ENCODE measurements around the gene EIF1AD.
"Not testable (repeated sequence)": the region's sequence is repeated elsewhere in the genome, so short reads cannot be mapped to it uniquely, and the experiment has no call there.

Gene EIF1AD

DNA sequence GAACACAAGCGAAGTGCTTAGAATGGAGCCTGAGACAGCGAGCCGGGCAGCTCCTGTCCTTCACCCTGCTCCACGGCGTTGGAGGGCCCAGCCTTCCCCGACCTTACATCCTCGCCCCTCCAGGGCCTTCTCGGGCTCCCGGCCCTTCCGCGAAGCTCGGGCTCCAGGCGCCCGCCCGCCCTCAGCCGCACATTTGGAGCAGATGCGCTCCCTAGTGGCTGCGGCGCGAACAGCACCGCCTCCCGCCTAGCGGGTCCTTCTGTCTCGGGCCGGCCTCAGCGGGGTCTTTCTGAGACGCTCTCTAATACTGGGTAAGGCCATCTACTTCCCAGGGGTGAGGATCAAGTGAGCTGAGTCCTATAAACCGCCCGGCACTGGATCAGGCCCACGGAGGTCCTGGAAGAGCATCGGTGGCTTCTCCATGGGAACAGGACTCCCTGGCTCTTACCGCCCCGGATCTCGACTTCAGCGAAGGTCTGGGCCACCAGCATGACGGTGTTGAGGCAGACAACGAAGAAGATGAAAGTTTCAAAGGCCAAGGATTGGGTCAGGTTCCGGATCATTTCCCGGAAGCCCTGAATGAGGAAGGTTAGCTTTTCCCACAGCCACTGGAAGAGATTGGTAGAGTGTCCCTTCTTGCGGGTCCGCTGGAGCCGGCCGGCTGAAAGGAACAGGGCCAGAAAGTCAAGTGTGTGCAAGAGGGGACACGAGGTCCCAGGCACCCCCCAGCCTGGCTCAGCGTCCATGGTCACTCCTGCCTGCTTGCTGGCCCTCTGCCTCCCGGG is 20.6 kb upstream of the EIF1AD start:
- DNase-seq (ENCODE audit: low read depth, low spot score): no peak

DNA sequence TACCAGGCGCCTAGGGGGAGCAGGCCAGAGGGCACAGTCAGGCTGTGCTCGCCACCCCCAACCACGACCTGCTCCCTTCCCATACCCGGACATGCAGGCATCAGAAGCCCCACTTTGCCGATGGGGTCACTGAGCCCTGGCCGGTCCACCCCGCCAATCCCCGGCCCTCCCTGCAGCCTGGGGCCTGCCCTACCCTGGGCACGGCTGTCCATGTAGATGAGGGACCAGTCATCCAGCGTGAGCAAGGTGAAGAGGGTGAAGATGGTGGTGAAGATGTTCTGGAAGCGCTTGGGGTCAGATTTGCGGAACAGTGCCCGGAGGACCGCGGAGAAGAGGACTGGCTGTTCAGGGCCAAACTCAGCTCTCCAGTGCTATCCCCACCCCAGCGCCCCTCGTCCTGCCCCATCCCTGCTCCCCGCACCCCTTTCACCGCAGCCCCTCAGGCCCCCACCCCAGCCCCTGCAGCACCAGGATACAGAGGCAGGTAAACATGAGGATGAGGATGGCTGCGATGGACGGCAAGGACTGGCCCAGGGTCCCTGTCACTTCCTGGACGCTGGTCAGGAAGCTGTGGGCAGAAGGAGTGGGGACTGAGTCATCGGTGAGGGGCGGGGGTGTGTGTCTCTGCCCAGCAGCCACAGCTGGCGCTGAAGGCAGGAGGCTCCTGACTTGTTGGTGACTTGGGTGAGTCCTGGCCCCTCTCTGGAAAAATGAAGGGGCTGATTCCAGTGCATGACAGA is 18.8 kb upstream of the EIF1AD start:
- DNase-seq (ENCODE audit: low read depth, low spot score): no peak

GRCh38 chr11:66020212-66020611 is 18.3 kb upstream of the EIF1AD start:
- no peak for DNase-seq (ENCODE audit: low read depth, low spot score)

- no peak for DNase-seq (ENCODE audit: low read depth, low spot score)
Observed at GRCh38 chr11:66017321-66017720, 15.4 kb upstream of the EIF1AD start.

DNA sequence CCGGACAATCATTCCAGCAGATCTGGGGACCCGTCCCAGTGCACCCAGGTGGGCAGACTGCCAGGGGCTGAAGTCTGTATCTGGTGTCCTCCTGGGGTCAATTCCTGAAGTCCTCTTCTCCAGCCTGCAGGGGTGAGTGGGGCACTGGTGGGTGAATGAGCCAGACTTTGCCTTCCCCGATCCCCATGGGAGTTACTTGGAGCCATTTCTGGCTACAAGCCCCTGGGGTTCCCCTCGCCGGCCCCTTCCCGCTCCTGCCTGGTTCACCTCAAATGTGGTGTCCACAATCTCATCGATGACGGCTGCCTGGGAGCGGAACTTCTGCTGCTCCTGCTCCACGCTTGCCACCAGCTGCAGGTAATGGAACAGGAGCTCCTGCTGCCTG is 14.8 kb upstream of the EIF1AD start:
- DNase-seq (ENCODE audit: low read depth, low spot score): no peak

DNA sequence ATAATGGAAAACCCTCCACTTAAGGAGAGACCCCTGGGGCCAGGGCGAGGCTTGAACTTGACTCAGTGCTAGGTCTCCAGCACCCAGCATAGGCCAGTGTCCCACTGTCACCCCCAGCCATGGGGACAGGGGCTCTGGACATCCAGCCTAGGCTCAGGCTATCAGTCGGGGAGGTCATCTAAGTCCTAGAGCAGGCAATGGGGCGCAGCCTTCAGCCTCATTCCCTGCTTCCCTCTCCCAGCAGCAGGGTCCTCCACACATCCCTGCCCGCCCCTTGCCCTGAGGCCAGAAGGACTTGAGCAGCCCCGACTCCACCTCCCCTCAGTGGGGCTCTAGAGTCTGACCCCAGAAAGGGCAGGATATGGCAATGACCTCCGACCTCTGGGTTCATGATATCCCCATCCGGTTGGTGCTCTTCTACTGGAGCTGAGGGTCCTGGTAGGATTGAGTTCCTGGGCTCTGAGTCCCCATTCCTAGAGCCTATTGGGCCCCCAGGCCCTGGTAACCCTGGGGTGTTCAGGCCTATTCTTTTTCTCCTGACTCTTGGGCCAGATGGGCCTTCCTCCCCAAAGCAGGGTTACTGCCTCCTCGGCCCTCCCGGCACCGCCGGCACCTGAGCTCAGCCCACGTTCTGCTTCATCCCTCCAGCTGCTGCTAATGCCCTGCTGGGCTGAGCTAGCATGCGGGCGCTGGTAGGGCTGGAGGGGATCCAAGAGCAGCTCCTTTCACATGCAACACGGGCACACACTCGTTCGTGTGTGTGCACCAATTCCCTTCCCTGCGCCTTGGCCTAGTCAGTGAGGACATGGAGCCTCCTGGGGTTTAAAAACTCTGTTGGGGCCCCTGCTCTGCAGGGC is 14.2 kb upstream of the EIF1AD start:
- DNase-seq (ENCODE audit: low read depth, low spot score): no peak

GRCh38 chr11:66015454-66015881 is 13.5 kb upstream of the EIF1AD start:
- no peak for DNase-seq (ENCODE audit: low read depth, low spot score)

- DNase-seq (ENCODE audit: low read depth, low spot score): no peak
Observed at GRCh38 chr11:66014804-66015453, 13.0 kb upstream of the EIF1AD start.

- no peak for DNase-seq (ENCODE audit: low read depth, low spot score)
Observed at GRCh38 chr11:66013762-66014100, 11.8 kb upstream of the EIF1AD start.

DNA sequence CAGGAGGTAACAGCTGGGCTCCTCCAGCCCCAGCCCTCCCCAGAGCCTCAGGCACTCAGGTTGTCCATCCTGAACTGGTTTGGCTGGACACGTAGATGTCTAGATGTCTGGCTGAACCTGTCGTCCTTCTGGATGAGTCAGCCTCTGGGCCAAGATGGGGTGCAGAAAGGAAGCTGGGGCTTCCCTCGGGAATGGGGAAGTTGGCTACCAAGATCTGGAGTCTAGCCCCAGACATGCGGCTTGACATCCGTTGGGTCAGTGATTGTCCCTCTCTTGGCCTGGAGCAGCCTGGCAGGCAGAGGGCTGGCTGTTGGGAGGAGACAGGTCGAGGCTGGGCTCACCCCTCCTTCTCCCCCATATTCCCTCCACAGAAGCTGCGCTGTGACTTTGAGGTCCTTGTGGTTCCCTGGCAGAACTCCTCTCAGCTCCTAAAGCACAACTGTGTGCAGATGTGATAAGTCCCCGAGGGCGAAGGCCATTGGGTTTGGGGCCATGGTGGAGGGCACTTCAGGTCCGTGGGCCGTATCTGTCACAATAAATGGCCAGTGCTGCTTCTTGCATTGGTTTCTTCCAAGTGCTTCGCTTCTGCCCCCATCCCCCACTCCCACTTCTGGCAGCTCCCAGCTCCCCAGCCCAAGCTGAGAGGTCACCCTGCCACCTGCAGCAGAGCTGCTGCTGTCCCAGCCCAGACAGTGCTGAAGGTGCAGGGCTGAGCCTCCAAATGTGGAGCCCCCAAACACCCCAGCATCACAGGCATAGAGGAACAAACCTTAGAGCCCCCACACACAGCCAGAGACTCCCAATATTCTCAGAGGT is 11.2 kb upstream of the EIF1AD start:
- DNase-seq (ENCODE audit: low read depth, low spot score): no peak

DNA sequence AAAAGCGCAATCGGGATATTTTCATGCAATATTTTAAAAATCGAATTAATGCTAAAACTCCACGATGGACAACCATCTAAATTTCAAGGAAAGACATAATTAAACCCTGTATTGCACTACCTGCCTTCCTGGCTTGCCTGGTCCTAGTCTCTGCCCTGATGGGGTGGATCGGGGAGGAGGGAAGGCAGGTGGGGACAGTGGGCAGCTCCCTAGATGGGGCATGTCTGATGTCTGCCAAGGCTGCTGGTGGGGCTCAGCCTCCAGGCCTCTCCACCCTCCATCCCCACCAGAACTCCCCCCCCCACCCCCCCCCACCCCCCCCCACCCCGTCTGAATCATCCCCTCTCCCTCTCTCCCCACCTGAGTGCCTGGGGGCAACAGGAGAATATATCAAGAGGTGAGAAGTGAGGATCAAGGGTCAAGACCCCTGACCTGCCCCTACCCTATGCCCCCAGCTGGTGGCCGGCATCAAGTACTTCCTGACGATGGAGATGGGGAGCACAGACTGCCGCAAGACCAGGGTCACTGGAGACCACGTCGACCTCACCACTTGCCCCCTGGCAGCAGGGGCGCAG is 10.5 kb upstream of the EIF1AD start:
- no peak for DNase-seq (ENCODE audit: low read depth, low spot score)

DNA sequence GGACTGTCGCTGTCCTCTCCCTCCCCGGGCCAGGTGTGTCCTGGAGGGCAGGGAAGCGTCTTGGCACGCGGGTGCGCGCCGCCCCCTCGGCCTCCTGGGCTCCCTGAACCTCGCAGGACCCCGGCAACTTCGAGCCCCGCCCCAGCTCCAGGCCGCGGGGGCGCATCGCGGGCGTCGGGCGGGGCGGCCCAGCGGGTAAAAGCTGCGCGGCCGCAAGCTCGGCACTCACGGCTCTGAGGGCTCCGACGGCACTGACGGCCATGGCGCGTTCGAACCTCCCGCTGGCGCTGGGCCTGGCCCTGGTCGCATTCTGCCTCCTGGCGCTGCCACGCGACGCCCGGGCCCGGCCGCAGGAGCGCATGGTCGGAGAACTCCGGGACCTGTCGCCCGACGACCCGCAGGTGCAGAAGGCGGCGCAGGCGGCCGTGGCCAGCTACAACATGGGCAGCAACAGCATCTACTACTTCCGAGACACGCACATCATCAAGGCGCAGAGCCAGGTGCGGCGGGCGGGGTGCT is 9.9 kb upstream of the EIF1AD start, which contains the start of gene CST6:
TSS of gene CST6 (plus strand) at position 224 of the 519 bp plus-strand sequence. CDS start at position 261, 37 bp downstream.
- no peak for DNase-seq (ENCODE audit: low read depth, low spot score)

DNA sequence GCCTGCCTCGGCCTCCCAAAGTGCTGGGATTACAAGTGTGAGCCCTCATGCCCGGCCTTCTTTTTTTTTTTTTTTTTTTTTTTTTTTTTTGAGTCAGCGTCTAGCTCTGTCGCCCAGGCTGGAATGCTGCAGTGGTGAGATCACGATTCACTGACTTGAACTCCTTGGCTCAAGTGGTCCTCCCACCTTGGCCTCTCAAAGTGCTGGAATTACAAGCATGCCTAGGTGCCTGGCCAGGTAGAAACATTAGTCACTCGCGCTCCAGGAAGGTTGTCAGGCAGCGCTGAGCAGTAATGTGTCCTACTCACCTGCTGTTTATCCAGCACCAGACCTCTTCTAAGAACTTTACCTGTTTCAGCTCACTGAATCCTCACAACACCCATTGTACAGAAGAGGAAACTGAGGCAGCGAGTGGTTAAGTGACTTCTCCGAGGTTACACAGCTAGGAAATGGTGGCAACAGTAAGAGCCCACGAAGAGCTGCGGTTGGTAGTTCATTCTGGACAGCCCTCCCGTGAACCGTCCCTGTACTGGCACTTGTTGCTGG is 9.4 kb upstream of the EIF1AD start:
- DNase-seq (ENCODE audit: low read depth, low spot score): no peak

DNA sequence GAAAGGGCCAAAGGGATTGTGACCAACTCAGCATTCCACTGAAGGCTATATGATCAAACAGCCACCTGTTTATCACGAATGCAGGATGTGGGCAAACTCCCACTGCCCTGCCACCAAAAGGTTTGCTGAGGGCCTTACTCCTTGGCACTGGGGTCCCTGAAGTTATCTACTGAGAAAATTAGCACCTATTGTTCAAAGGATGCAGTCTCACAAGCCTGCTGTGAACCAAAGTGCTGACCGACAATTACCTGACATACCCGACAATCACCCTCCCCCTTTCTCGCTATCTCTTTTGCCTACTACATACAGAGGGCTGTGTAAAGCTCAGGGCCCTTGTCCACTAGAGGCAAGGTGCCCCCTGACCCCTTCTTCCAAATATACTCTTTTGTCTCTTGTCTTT is 8.1 kb upstream of the EIF1AD start:
- DNase-seq (ENCODE audit: low read depth, low spot score): not testable (repeated sequence)

DNA sequence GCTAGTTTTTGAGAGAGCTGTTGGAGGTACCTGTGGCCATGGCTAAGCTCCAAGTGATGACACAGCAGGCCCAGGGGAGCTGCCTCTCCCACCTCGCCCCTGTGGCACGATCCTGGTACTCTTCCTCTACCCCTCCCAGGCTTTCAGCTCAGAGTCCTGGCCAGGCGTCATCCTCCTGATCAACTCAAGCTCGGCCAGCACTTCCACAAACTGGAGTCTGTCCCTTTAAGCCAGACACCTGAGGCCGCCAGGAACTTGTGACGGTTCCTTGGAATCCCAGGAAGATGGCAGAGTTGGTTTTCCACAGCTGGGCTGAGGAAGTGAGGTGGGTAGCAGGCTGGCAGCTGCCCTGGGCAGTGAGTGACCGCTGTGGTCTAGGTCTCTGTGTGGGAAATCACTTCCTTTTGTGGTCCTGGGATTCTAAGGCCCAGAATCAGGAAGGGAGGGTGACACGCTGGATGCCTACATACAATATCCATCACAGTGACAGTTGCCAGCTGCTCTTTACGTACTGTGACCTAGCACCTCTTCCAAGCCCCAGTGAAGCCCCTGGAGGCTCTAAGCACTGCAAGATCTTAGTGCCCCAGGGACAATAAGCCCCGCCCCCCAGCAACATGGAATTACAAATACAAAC is 6.6 kb upstream of the EIF1AD start:
- DNase-seq (ENCODE audit: low read depth, low spot score): no peak

- DNase-seq (ENCODE audit: low read depth, low spot score): no peak
Observed at GRCh38 chr11:66008095-66008467, 6.1 kb upstream of the EIF1AD start.

DNA sequence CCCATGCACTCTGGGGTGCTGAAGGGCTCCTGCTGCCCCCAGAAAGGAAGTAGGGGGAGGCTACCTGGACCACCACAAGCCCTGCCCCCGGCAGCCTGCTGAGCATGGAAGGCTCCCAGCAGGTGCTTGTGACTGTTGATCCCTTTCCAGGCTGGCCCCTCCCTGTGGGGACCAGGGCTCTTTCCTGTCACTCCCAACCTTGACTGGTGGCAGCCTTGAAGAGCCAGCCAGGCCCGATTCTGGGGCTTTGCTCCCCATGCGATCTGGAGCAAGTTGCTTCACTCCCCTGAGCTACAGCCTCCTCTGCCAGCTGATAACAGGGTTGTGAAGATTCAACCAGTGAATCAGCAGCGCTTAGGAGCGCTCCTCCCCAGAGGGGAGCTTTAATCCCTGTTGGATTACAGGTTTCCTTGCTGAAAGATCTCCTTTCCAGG is 5.3 kb upstream of the EIF1AD start:
- DNase-seq (ENCODE audit: low read depth, low spot score): no peak

GRCh38 chr11:66006891-66007176 is 4.9 kb upstream of the EIF1AD start:
- DNase-seq (ENCODE audit: low read depth, low spot score): no peak

DNA sequence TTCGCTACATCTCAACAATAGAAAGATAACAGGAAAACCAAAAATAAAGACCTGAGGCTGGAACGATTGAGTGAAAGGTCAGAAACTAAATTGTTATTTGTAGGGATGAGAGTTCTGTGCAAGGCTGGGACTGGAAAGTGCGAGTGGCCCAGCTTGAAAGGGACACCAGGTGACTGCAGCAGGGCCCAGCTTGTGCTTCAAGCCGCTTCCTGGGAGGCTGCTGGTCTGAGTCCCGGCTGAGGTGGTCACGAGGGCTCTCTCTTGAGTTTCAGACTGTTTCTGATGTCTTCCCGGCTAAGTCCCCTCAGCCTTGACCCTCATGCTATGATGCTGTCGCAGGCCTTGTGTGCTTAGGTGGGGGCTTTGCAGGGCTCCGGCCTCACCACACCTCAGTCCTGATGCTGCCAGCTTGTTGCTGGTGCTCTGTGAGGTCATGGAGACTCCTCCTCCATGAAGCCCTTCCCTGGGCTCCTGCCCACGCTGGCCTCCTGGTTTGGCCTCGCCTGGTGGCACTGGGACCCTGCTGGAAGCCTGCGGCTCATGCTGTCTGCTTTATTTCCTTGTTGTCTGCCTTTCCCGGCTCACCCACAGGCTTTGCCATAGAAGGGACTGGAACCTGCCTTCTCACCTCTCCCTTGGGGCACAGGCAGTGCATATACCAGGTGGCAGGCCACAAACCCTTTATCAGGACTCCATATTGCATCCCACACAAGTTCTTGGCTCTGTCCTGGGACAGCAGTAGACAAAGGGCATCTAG is 4.4 kb upstream of the EIF1AD start:
- DNase-seq (ENCODE audit: low read depth, low spot score): no peak
